Measurements from ENCODE around the gene TRPM3. TPM values are rescaled to one million over a fixed set of nuclear protein-coding genes. Genes with fewer than 3 reads are reported as not detected.
"Not testable (repeated sequence)": the region's sequence is repeated elsewhere in the genome, so short reads cannot be mapped to it uniquely, and the experiment has no call there.

TRPM3 gene
- total RNA-seq, 1 experiment from 2014 or later = 0.26 TPM

- H3K36me3 ChIP-seq (ENCODE audit: low read depth) = no peaks in the 10 kb centered on the region
- no peaks in the 10 kb centered on the region for H3K27me3 ChIP-seq (ENCODE audit: insufficient read depth, low read depth)
- H3K4me2 ChIP-seq = no peak overlapping the region
- TF ChIP-seq EZH2 (IDR thresholded peaks at IDR 0.05; ENCODE audit: low read depth) = no peak
- TF ChIP-seq CTCF (conservative IDR thresholded peaks at IDR 0.05) = no peak
- no TSS peak for BruUV-seq (replicated peaks)
- ChIA-PET CTCF (no interaction called here), POLR2A (ENCODE audit: unreplicated experiment) (interaction anchor here (0.5 kb wide), 1 partner anchor 23 kb away, joined by 3 read pairs; no protein-coding TSS in a partner anchor)
- H3F3A ChIP-seq (ENCODE audit: insufficient read depth, low read depth) = no peaks in the 10 kb centered on the region
- no peaks in the 10 kb centered on the region for H3K9me2 ChIP-seq (ENCODE audit: insufficient read depth)
- intact Hi-C loops (cut with micrococcal nuclease; ENCODE audit: unreplicated experiment) = no loop called here
- H4K20me1 ChIP-seq (ENCODE audit: insufficient read depth) = no peaks in the 10 kb centered on the region
- no peaks in the 10 kb centered on the region for H3K9me3 ChIP-seq (ENCODE audit: insufficient read depth, low read depth)
- no peak overlapping the region for H3K27ac ChIP-seq
- no peaks in the 10 kb centered on the region for H3K79me2 ChIP-seq (ENCODE audit: low read depth)
- no peak for DNase-seq
- H3K4me1 ChIP-seq (replicated peaks; ENCODE audit: insufficient read depth) = no peaks in the 10 kb centered on the region
- H3K4me3 ChIP-seq = no peak overlapping the region
- H2AFZ ChIP-seq = no peak overlapping the region
These were observed 143.3 kb downstream of the TRPM3 start for GRCh38 chr9:70978085-70978484.

- no TSS peak for BruUV-seq (replicated peaks)
- Histone ChIP-seq H3F3A (ENCODE audit: insufficient read depth, low read depth) (no peaks in the 10 kb centered on the region), H3K36me3 (ENCODE audit: low read depth) (no peaks in the 10 kb centered on the region), H3K4me3 (no peak overlapping the region), H3K9me2 (ENCODE audit: insufficient read depth) (no peaks in the 10 kb centered on the region), H3K27ac (no peak overlapping the region), H2AFZ (no peak overlapping the region), H3K4me1 (replicated peaks; ENCODE audit: insufficient read depth) (no peaks in the 10 kb centered on the region), H3K9me3 (ENCODE audit: insufficient read depth, low read depth) (no peaks in the 10 kb centered on the region), H3K79me2 (ENCODE audit: low read depth) (no peaks in the 10 kb centered on the region), H3K27me3 (ENCODE audit: insufficient read depth, low read depth) (no peaks in the 10 kb centered on the region), H4K20me1 (ENCODE audit: insufficient read depth) (no peaks in the 10 kb centered on the region), H3K4me2 (no peak overlapping the region)
- POLR2A ChIA-PET (ENCODE audit: unreplicated experiment) = no interaction called here
- CTCF ChIA-PET = no interaction called here
- DNase-seq = no peak
- intact Hi-C loops (cut with micrococcal nuclease; ENCODE audit: unreplicated experiment) = no loop called here
- no peak for TF ChIP-seq EZH2 (IDR thresholded peaks at IDR 0.05; ENCODE audit: low read depth)
- TF ChIP-seq CTCF (conservative IDR thresholded peaks at IDR 0.05) = no peak
These were observed 145.6 kb downstream of the TRPM3 start for GRCh38 chr9:70975821-70976220.

- Histone ChIP-seq H3K4me3 (no peak overlapping the region), H3K4me1 (replicated peaks; ENCODE audit: insufficient read depth) (no peaks in the 10 kb centered on the region), H3K36me3 (ENCODE audit: low read depth) (no peaks in the 10 kb centered on the region), H3K4me2 (no peak overlapping the region), H3K79me2 (ENCODE audit: low read depth) (no peaks in the 10 kb centered on the region), H4K20me1 (ENCODE audit: insufficient read depth) (no peaks in the 10 kb centered on the region), H3K27me3 (ENCODE audit: insufficient read depth, low read depth) (no peaks in the 10 kb centered on the region), H3K9me3 (ENCODE audit: insufficient read depth, low read depth) (no peaks in the 10 kb centered on the region), H3F3A (ENCODE audit: insufficient read depth, low read depth) (no peaks in the 10 kb centered on the region), H3K9me2 (ENCODE audit: insufficient read depth) (no peaks in the 10 kb centered on the region), H3K27ac (no peak overlapping the region), H2AFZ (no peak overlapping the region)
- no TSS peak for BruUV-seq (replicated peaks)
- no peak for DNase-seq
- TF ChIP-seq EZH2 (IDR thresholded peaks at IDR 0.05; ENCODE audit: low read depth) = no peak
- no peak for TF ChIP-seq CTCF (conservative IDR thresholded peaks at IDR 0.05)
- POLR2A ChIA-PET (ENCODE audit: unreplicated experiment) = no interaction called here
- CTCF ChIA-PET = no interaction called here
- intact Hi-C loops (cut with micrococcal nuclease; ENCODE audit: unreplicated experiment) = no loop called here
These were observed 149.7 kb downstream of the TRPM3 start for GRCh38 chr9:70971723-70972122.

- H4K20me1 ChIP-seq (ENCODE audit: insufficient read depth); H3K9me3 ChIP-seq (ENCODE audit: insufficient read depth, low read depth); H3K27me3 ChIP-seq (ENCODE audit: insufficient read depth, low read depth); POLR2A ChIA-PET (ENCODE audit: unreplicated experiment); H3K4me2 ChIP-seq; H3F3A ChIP-seq (ENCODE audit: insufficient read depth, low read depth); H3K36me3 ChIP-seq (ENCODE audit: low read depth); H3K79me2 ChIP-seq (ENCODE audit: low read depth); H3K27ac ChIP-seq; H3K4me1 ChIP-seq (replicated peaks; ENCODE audit: insufficient read depth); H3K4me3 ChIP-seq; H2AFZ ChIP-seq; DNase-seq; intact Hi-C loops (cut with micrococcal nuclease; ENCODE audit: unreplicated experiment); H3K9me2 ChIP-seq (ENCODE audit: insufficient read depth); BruUV-seq (replicated peaks); CTCF ChIA-PET: not testable (repeated sequence)
These were observed 155.0 kb downstream of the TRPM3 start for GRCh38 chr9:70966380-70966779.
